Measurements from ENCODE around the gene RBMS3.

- TF ChIP-seq CTCF (IDR thresholded peaks at IDR 0.05) (no peak), POLR2A (IDR thresholded peaks at IDR 0.05) (no peak)
These were observed 480.6 kb downstream of the RBMS3 start for GRCh38 chr3:29761517-29761916.
